IMR-90 (cell line): ENCODE measurements around the gene CNPY2. TPM values are rescaled to one million over a fixed set of nuclear protein-coding genes. Genes with fewer than 3 reads are reported as not detected.

ENCODE experiments used
- ATAC-seq: fragments of 200-7000 bp; cut with Tn5 transposase; 2 replicates; pipeline ENCODE4 v1.9.1; 2020; ENCODE audit warnings: low read depth, mild to moderate bottlenecking, moderate library complexity
- BruUV-seq: library from RNA; stranded (reverse); fragments of 400-500 nt; replicated peaks from 2 replicates; lab custom pipeline; 2021; lab: Mats Ljungman, UMichigan
- CTCF ChIA-PET: fragments of 300-600 bp; formaldehyde crosslinking; extraction: SDS; loops from one replicate; lab custom pipeline; 2021; ENCODE audit warnings: antibody characterized with exemption; lab: Yijun Ruan, JAX
- POLR2A ChIA-PET: fragments of 300-600 bp; sonication (Branson Sonifier 250); formaldehyde crosslinking; loops from one replicate; lab custom pipeline; 2022; ENCODE audit warnings: antibody characterized with exemption; ENCODE audit not compliant: unreplicated experiment; lab: Charles Lee
- DNase-seq: peaks from one replicate; pipeline ENCODE4 v3.0.0; 2013
- H2AFZ ChIP-seq: replicated peaks from 2 replicates; pipeline ENCODE3; 2013; ENCODE audit warnings: low read length, mild to moderate bottlenecking; ENCODE audit not compliant: poor library complexity
- H2AK5ac ChIP-seq: 2 replicates; pipeline ENCODE4 v1.6.1; 2013; ENCODE audit warnings: low read depth, low read length, inconsistent platforms
- H2AK9ac ChIP-seq: replicated peaks from 2 replicates; pipeline ENCODE3; 2013; ENCODE audit warnings: mild to moderate bottlenecking, low read depth, low read length, moderate library complexity; ENCODE audit not compliant: poor library complexity
- H2BK120ac ChIP-seq: 2 replicates; pipeline ENCODE4 v1.6.1; 2013; ENCODE audit warnings: low read depth, low read length, inconsistent platforms
- H2BK15ac ChIP-seq: 3 replicates; pipeline ENCODE4 v1.6.1; 2013; ENCODE audit warnings: low read depth, low read length, inconsistent platforms
- H2BK20ac ChIP-seq: 2 replicates; pipeline ENCODE4 v1.6.1; 2013; ENCODE audit warnings: low read depth, mild to moderate bottlenecking, inconsistent platforms, low read length, moderate library complexity
- H2BK5ac ChIP-seq: 2 replicates; pipeline ENCODE4 v1.6.1; 2013; ENCODE audit warnings: mild to moderate bottlenecking, low read depth, low read length, inconsistent platforms; ENCODE audit not compliant: poor library complexity, severe bottlenecking
- H3K14ac ChIP-seq: replicated peaks from 2 replicates; pipeline ENCODE4 v1.6.1; 2013; ENCODE audit warnings: low read depth, low read length, inconsistent platforms
- H3K18ac ChIP-seq: 2 replicates; pipeline ENCODE4 v1.6.1; 2013; ENCODE audit warnings: low read depth, low read length, control low read depth
- H3K23ac ChIP-seq: 2 replicates; pipeline ENCODE4 v1.6.1; 2013; ENCODE audit warnings: low read depth, low read length, inconsistent platforms
- H3K27ac ChIP-seq: 2 replicates; pipeline ENCODE4 v1.5.1; 2013; ENCODE audit warnings: mild to moderate bottlenecking, control low read depth, low read length; ENCODE audit not compliant: insufficient read depth
- H3K27me3 ChIP-seq: 2 replicates; pipeline ENCODE4 v1.6.1; 2013; ENCODE audit warnings: low read length; ENCODE audit not compliant: control insufficient read depth, insufficient read depth
- H3K36me3 ChIP-seq: 2 replicates; pipeline ENCODE4 v1.6.1; 2013; ENCODE audit warnings: low read length, mixed read lengths; ENCODE audit not compliant: control insufficient read depth, insufficient read depth
- H3K4ac ChIP-seq: 2 replicates; pipeline ENCODE4 v1.6.1; 2013; ENCODE audit warnings: low read depth, low read length, inconsistent platforms
- H3K4me1 ChIP-seq: 2 replicates; pipeline ENCODE4 v1.6.1; 2013; ENCODE audit warnings: low read length, mixed read lengths; ENCODE audit not compliant: control insufficient read depth, insufficient read depth
- H3K4me2 ChIP-seq: 2 replicates; pipeline ENCODE4 v1.6.1; 2013; ENCODE audit warnings: low read depth, mild to moderate bottlenecking, control low read depth, low read length, moderate library complexity
- H3K4me3 ChIP-seq: 2 replicates; pipeline ENCODE4 v1.5.1; 2013; ENCODE audit warnings: low read depth, mild to moderate bottlenecking, control low read depth, low read length, moderate library complexity; ENCODE audit not compliant: insufficient read depth
- H3K56ac ChIP-seq: 2 replicates; pipeline ENCODE4 v1.6.1; 2013; ENCODE audit warnings: low read length, inconsistent platforms; ENCODE audit not compliant: insufficient read depth; ENCODE audit errors: extremely low read depth
- H3K79me1 ChIP-seq, 2 experiments: 2 replicates each; pipeline ENCODE4 v1.6.1; 2013; ENCODE audit warnings: low read length in 2 of 2, inconsistent platforms in 1 of 2, low read depth in 1 of 2
- H3K9ac ChIP-seq: 2 replicates; pipeline ENCODE4 v1.6.1; 2013; ENCODE audit warnings: low read depth, low read length, control low read depth
- H3K9me1 ChIP-seq: 2 replicates; pipeline ENCODE4 v1.6.1; 2013; ENCODE audit warnings: low read length, inconsistent platforms; ENCODE audit not compliant: insufficient read depth
- H3K9me3 ChIP-seq: 2 replicates; pipeline ENCODE4 v1.6.1; 2013; ENCODE audit warnings: low read length; ENCODE audit not compliant: control insufficient read depth, insufficient read depth
- H4K20me1 ChIP-seq: 2 replicates; pipeline ENCODE4 v1.6.1; 2013; ENCODE audit warnings: low read length, inconsistent platforms; ENCODE audit not compliant: insufficient read depth
- H4K5ac ChIP-seq: 2 replicates; pipeline ENCODE4 v1.6.1; 2013; ENCODE audit warnings: mild to moderate bottlenecking, low read depth, low read length, control low read depth
- H4K8ac ChIP-seq, 2 experiments: 2 replicates each; pipeline ENCODE4 v1.6.1; 2013; ENCODE audit warnings: low read depth in 2 of 2, low read length in 2 of 2, control low read depth in 1 of 2, inconsistent platforms in 1 of 2
- H4K91ac ChIP-seq: 2 replicates; pipeline ENCODE4 v1.6.1; 2013; ENCODE audit warnings: low read depth, low read length, inconsistent platforms; ENCODE audit not compliant: insufficient read depth
- BHLHE40 ChIP-seq: fragments of 150-350 bp; IDR thresholded peaks from 2 replicates; pipeline ENCODE4 v1.6.1; 2016; ENCODE audit warnings: mild to moderate bottlenecking, low read depth, low read length
- CEBPB ChIP-seq: IDR thresholded peaks from 2 replicates; pipeline ENCODE4 v1.6.1; 2012; ENCODE audit warnings: low read depth, low read length, improper control_type of control experiment
- CHD1 ChIP-seq: IDR thresholded peaks from 2 replicates; pipeline ENCODE4 v1.6.1; 2012; ENCODE audit warnings: low read depth, low read length, improper control_type of control experiment
- CTCF ChIP-seq: conservative IDR thresholded peaks from 2 replicates; pipeline ENCODE4 v1.5.1; 2012; ENCODE audit warnings: mild to moderate bottlenecking, low read depth, low read length, improper control_type of control experiment
- FOS ChIP-seq: fragments of 150-350 bp; IDR thresholded peaks from 2 replicates; pipeline ENCODE4 v1.6.1; 2016; ENCODE audit warnings: low read depth, low read length
- MAFK ChIP-seq: IDR thresholded peaks from 2 replicates; pipeline ENCODE4 v1.6.1; 2012; ENCODE audit warnings: low read depth, low read length, improper control_type of control experiment
- MAZ ChIP-seq: IDR thresholded peaks from 2 replicates; pipeline ENCODE4 v1.6.1; 2012; ENCODE audit warnings: low read depth, mild to moderate bottlenecking, low read length, improper control_type of control experiment, moderate library complexity, borderline replicate concordance
- MXI1 ChIP-seq: IDR thresholded peaks from 2 replicates; pipeline ENCODE4 v1.6.1; 2012; ENCODE audit warnings: low read depth, mild to moderate bottlenecking, low read length, moderate library complexity, borderline replicate concordance
- POLR2A ChIP-seq: IDR thresholded peaks from 2 replicates; pipeline ENCODE4 v1.6.1; 2012; ENCODE audit warnings: mild to moderate bottlenecking, low read depth, low read length
- RAD21 ChIP-seq: IDR thresholded peaks from 2 replicates; pipeline ENCODE4 v1.6.1; 2012; ENCODE audit warnings: low read length, improper control_type of control experiment
- RCOR1 ChIP-seq: IDR thresholded peaks from 2 replicates; pipeline ENCODE4 v1.6.1; 2012; ENCODE audit warnings: mild to moderate bottlenecking, low read length, improper control_type of control experiment; ENCODE audit not compliant: insufficient replicate concordance
- RFX5 ChIP-seq: IDR thresholded peaks from 2 replicates; pipeline ENCODE4 v1.8.0; 2012; ENCODE audit warnings: low read depth, mild to moderate bottlenecking, low read length, moderate library complexity
- SMC3 ChIP-seq: fragments of 150-350 bp; IDR thresholded peaks from 2 replicates; pipeline ENCODE4 v1.6.1; 2016; ENCODE audit warnings: low read depth, mild to moderate bottlenecking, antibody characterized with exemption, low read length, moderate library complexity
- USF2 ChIP-seq: fragments of 150-350 bp; IDR thresholded peaks from 2 replicates; pipeline ENCODE4 v1.6.1; 2017; ENCODE audit warnings: mild to moderate bottlenecking, antibody characterized with exemption, low read length, low read depth
- WGBS, 2 experiments: methylation state at CpG; one replicate each; pipeline versions ENCODE4 v1.1.5 to v1.1.7; 2013; ENCODE audit warnings: missing lambda C conversion rate in 2 of 2; ENCODE audit not compliant: insufficient read length in 1 of 2; ENCODE audit errors: extremely low coverage in 2 of 2; 5-methylcytosine and 5-hydroxymethylcytosine counted together
- dilution Hi-C: fragments of 300-500 bp; cut with HindIII; formaldehyde crosslinking; loops from one replicate; pipeline ENCODE4 v1.14.3; 2018; ENCODE audit warnings: low sequenced_read_pairs; ENCODE audit not compliant: unreplicated experiment
- in situ Hi-C: fragments of 300-500 bp; cut with MboI; formaldehyde crosslinking; loops from 3 replicates; pipeline ENCODE4 v1.14.3; 2019; ENCODE audit warnings: low sequenced_read_pairs, inconsistent platforms, mixed read lengths
- intact Hi-C: fragments of 100-400 bp; cut with micrococcal nuclease; formaldehyde crosslinking; loops from 2 replicates; pipeline ENCODE4 v1.10.0; 2022
- polyA plus RNA-seq, 3 experiments: library from polyadenylated mRNA; depleted of rRNA; stranded (reverse); fragments of >200 nt; gene quantifications; 2 replicates each; pipeline ENCODE4 v1.2.3, GENCODE V29; 2012; ENCODE audit warnings: low replicate concordance in 1 of 3
- total RNA-seq: library from RNA; depleted of rRNA; stranded (reverse); fragments of >200 nt; gene quantifications from 2 replicates; pipeline ENCODE4 v1.2.3, GENCODE V29; 2012

CNPY2 gene
- total and polyA plus RNA-seq, 2 of the 4 experiments (the other 2 are of a cell fraction), result 65.2 to 175 TPM

- Histone ChIP-seq H3K27ac (no peak within 1 kb of the TSS), H2BK5ac (no peak within 1 kb of the TSS), H2BK20ac (no peak within 1 kb of the TSS), H4K8ac (no peak within 1 kb of the TSS), H3K9me3 (no peaks in the 10 kb centered on the region), H3K4me3 (no peak within 1 kb of the TSS), H2BK15ac (no peak within 1 kb of the TSS), H3K36me3 (peaks cover 19% of the 10 kb centered on the region), H3K4me1 (no peaks in the 10 kb centered on the region), H3K23ac (peak within 1 kb of the TSS; percentile 31; the same call in 1 of the 2 replicates), H3K14ac (no peak within 1 kb of the TSS), H3K9me1 (peaks cover 3% of the 10 kb centered on the region; the same call in 1 of the 2 replicates), H3K79me1 (peaks cover 0 to 12% of the 10 kb centered on the region in 2 experiments; a peak in 3 of 4 replicates), H3K56ac (no peak within 1 kb of the TSS), H2AK9ac (no peak within 1 kb of the TSS), H2BK120ac (no peak within 1 kb of the TSS), H3K4me2 (no peak within 1 kb of the TSS), H4K91ac (no peak within 1 kb of the TSS), H4K5ac (no peak within 1 kb of the TSS), H3K27me3 (no peaks in the 10 kb centered on the region), H2AK5ac (no peak within 1 kb of the TSS; the same call in 1 of the 2 replicates), H2AFZ (peak within 1 kb of the TSS; percentile 40), H3K4ac (no peak within 1 kb of the TSS), H3K9ac (no peak within 1 kb of the TSS), H4K20me1 (no peaks in the 10 kb centered on the region), H3K18ac (no peak within 1 kb of the TSS)
- intact Hi-C loops (no loop called here), dilution Hi-C loops (no loop called here), in situ Hi-C loops (no loop called here)
- CTCF ChIA-PET, result no interaction called here
- ATAC-seq (0 out of 2 replicates have a peak, but pooled peaks have one; percentile 7), DNase-seq (peak; percentile 59)
- 11% methylated on average over 1 of the region's 9 CpGs; no CpG with 5 or more reads in 1 of the 2 experiments for WGBS, 2 experiments
- BruUV-seq, result no TSS peak
- POLR2A ChIA-PET, result interaction anchor here (0.5 kb wide), 1 partner anchor 10 kb away, joined by 3 read pairs; no protein-coding TSS in a partner anchor
- TF ChIP-seq RFX5, result no peak
- TF ChIP-seq MAZ, result no peak
- no peak for TF ChIP-seq CHD1
- TF ChIP-seq BHLHE40, result no peak
- no peak for TF ChIP-seq CEBPB
- TF ChIP-seq FOS, result no peak
- TF ChIP-seq USF2, result no peak
- no peak for TF ChIP-seq RCOR1
- TF ChIP-seq RAD21, result no peak
- TF ChIP-seq POLR2A, result no peak
- TF ChIP-seq SMC3, result no peak
- TF ChIP-seq MAFK, result no peak
- TF ChIP-seq MXI1, result no peak
- TF ChIP-seq CTCF, result no peak
Measured at GRCh38 chr12:56338308-56339157, 22.7 kb upstream of the CNPY2 start, which contains the start of gene IL23A. Gene IL23A (plus strand): TSS chr12:56338884. CDS start chr12:56339045, 161 bp downstream.
